ENCODE results near the gene MOXD1.

Gene MOXD1

GRCh38 chr6:132399376-132400074 lies 1.8 kb downstream of the MOXD1 start:
- DNase-seq (ENCODE audit: low spot score), result no peak

- DNase-seq (ENCODE audit: low spot score), result no peak
Observed at GRCh38 chr6:132395015-132395597, 6.2 kb downstream of the MOXD1 start.

GRCh38 chr6:132392792-132393191 lies 8.5 kb downstream of the MOXD1 start:
- DNase-seq (ENCODE audit: low spot score), result no peak

GRCh38 chr6:132392270-132392646 lies 9.0 kb downstream of the MOXD1 start:
- no peak for DNase-seq (ENCODE audit: low spot score)

- no peak for DNase-seq (ENCODE audit: low spot score)
Observed at GRCh38 chr6:132391391-132392269, 9.6 kb downstream of the MOXD1 start.

- no peak for DNase-seq (ENCODE audit: low spot score)
Observed at GRCh38 chr6:132390451-132390850, 10.8 kb downstream of the MOXD1 start.

- DNase-seq (ENCODE audit: low spot score), result no peak
Observed at GRCh38 chr6:132390017-132390416, 11.3 kb downstream of the MOXD1 start.

- DNase-seq (ENCODE audit: low spot score), result no peak
Observed at GRCh38 chr6:132388291-132388690, 13.0 kb downstream of the MOXD1 start.

- DNase-seq (ENCODE audit: low spot score), result no peak
Observed at GRCh38 chr6:132382630-132383175, 18.6 kb downstream of the MOXD1 start.

- no peak for DNase-seq (ENCODE audit: low spot score)
Observed at GRCh38 chr6:132381381-132381780, 19.9 kb downstream of the MOXD1 start.

- DNase-seq (ENCODE audit: low spot score), result no peak
Observed at GRCh38 chr6:132380358-132381029, 20.8 kb downstream of the MOXD1 start.

GRCh38 chr6:132369526-132369925 lies 31.7 kb downstream of the MOXD1 start:
- no peak for DNase-seq (ENCODE audit: low spot score)

GRCh38 chr6:132368916-132369481 lies 32.3 kb downstream of the MOXD1 start:
- no peak for DNase-seq (ENCODE audit: low spot score)

GRCh38 chr6:132365281-132365907 lies 35.9 kb downstream of the MOXD1 start:
- no peak for DNase-seq (ENCODE audit: low spot score)

- no peak for DNase-seq (ENCODE audit: low spot score)
Observed at GRCh38 chr6:132364306-132365074, 36.8 kb downstream of the MOXD1 start.

GRCh38 chr6:132362442-132363185 lies 38.7 kb downstream of the MOXD1 start:
- DNase-seq (ENCODE audit: low spot score), result no peak

GRCh38 chr6:132361101-132361500 lies 40.2 kb downstream of the MOXD1 start:
- DNase-seq (ENCODE audit: low spot score), result no peak

- DNase-seq (ENCODE audit: low spot score), result no peak
Observed at GRCh38 chr6:132359886-132360285, 41.4 kb downstream of the MOXD1 start.

- no peak for DNase-seq (ENCODE audit: low spot score)
Observed at GRCh38 chr6:132357120-132357519, 44.2 kb downstream of the MOXD1 start.
